ENCODE measurements around the gene COL5A1.

The COL5A1 gene

GRCh38 chr9:134730761-134731496 lies 89.3 kb downstream of the COL5A1 start:
- DNase-seq = no peak

GRCh38 chr9:134731497-134732391 lies 90.1 kb downstream of the COL5A1 start:
- DNase-seq = no peak

- DNase-seq = no peak
Measured at GRCh38 chr9:134732392-134733110, 90.9 kb downstream of the COL5A1 start.

GRCh38 chr9:134733480-134734232 lies 92.1 kb downstream of the COL5A1 start:
- no peak for DNase-seq

DNA sequence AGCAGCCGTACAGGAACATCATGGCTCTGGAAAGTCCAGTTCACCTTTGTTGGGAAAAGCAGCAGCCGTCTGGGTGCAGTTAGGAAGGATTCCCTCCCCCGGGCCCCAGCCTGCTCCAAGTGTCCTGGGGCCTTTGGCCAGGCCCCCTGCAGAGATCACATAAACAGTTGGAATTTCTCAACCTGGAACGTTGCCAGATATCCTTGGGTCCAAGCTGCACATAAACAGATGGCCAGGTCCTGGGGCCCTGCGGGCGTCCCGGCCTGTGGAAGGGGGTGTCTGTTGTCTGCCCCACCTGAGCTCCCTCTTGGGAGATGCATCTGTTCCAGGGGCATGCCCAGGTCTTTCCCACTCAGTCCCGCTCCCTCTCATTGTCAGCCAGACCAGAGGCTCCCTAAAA lies 92.7 kb downstream of the COL5A1 start:
- DNase-seq = peak; percentile 69

DNA sequence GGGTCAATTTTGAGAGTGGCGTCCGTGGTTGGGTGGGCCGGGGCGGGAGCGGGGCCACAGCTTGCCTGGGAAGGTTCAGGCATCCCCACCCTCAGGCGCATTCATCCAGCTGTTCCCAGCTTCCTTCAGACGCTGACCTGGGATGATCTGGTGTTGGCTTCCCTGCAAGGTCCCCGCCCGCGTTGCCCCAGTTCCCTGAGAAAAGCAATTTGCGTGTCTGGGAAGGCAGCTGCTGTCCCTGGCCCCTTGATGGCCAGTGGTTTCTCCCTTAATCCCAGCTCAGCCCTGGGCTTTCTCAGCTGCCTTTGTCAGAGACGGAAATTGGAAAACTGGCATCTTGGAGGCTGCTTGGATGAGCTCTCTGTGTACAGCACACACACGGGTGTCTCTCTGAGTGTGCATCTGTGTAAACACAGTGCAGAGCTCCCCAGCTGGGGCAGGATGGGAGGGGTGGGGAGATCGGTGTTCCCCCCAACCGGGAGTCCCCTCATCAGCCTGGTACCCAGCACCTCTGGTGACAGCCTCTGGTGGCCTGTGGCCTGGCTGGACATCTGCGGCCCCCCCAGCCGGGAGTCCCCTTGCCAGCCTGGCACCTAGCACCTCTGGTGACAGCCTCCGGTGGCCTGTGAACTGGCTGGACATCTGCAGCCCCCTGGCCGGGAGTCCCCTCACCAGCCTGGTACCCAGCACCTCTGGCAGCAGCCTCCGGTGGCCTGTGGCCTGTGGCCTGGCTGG lies 94.0 kb downstream of the COL5A1 start:
- no peak for DNase-seq

DNA sequence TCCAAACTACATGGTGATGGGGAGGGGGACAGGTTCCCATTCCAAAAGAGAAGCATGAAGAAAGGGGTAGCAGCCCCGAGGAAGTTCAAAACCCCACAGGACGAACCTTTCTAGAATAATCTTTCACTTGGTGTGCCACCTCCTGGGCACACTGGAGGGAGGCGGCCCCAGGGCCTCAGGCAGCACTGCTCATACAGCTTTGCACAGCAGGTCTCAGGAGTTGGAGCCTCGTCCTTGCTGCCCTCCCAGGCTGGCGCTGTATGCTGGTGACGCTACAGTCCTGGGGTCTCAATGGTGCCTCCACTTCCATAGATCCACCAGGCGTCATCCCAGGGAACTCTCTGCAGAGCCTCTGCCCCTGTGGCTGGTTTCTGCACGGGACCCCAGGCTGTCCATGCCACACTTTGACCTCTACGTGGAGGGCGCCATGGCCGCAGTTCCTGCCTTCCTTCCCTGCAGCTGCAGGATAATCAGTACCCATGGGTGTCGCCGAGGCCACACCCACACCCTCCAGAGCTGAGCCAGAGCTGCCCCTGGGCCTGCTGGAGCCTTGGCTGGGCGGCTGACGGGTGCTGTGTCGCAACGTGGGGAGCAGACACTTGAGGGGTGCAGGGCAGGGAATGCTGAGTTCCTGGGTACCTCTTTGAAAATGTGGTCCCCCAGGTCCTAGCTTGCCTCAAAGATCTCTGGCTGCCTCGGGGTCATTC lies 95.3 kb downstream of the COL5A1 start:
- DNase-seq = no peak

DNA sequence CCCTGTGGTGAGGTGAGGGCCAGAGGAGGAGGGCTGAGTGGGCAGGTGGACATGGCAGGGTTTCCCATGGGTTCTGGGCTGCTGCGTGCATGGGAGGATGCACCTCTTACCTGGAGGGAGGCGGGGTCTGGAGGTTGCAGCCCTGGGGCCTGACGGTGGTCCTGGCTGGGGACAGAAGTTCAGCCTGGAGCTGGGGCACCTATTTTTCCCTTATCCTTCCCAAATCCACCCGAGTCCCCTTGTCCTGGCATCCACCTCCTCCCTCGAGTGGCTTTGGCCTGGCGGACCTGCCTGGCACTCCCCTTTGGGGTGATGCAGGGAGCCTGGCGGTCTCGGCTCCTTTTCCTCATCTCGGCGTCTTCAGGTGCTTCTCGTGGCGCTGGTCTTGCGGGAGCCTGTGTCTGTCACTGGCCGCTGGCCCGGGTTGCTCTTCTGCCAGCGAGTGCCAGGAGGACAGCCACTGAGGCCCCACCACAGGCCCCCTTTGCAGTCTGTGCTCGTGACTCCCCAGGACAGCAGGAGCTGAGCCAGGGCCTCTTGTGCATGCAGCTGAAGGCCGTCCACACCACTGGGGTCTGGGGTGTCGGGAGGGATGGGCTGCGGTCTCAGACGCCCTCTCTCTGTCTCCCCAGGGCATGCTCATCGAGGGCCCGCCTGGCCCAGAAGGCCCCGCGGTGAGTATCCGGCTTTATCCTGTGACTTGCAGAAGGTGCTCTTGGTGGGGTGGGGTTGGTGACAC lies 96.4 kb downstream of the COL5A1 start:
- no peak for DNase-seq

GRCh38 chr9:134738869-134739659 lies 97.5 kb downstream of the COL5A1 start:
- DNase-seq = peak; percentile 55

GRCh38 chr9:134739660-134739968 lies 98.0 kb downstream of the COL5A1 start:
- DNase-seq = no peak

DNA sequence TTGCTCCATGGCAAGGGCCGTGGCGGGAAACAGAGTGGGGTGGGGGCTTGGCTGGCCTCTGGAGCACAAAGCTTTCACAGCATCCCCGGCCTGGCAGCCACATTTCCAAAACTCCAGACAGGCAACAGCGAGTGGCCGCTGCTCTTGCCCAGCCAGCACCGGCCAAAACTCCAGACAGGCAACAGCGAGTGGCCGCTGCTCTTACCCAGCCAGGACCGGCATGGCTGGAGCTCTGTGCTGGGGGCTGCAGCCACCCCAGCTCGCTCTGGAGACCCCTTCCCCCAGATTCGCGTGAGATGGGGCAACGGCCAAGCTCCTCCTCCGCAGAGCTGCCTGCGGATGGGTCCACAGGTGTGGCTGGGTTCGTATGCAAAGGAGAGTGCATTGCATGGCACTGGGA lies 98.5 kb downstream of the COL5A1 start:
- no peak for DNase-seq

DNA sequence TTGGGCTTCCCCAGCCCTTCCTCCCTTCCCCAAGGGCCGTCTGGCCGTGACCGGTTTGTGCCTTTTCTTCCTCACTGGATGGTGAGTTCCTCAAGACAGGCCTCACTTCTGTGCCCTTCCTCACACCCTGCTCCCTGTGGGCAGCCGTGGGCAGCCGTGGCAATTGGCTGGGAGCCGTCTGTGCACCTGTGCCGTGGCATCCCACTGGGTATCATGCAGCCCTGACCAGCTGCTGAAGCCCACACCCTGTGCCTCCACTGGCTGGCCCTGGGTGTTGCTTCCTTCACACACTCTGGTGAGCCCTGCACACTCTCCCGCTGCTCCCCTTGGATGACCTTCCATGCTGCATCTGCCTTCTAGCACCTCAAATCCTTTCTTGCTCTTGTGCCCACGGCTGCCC lies 100.2 kb downstream of the COL5A1 start:
- no peak for DNase-seq

DNA sequence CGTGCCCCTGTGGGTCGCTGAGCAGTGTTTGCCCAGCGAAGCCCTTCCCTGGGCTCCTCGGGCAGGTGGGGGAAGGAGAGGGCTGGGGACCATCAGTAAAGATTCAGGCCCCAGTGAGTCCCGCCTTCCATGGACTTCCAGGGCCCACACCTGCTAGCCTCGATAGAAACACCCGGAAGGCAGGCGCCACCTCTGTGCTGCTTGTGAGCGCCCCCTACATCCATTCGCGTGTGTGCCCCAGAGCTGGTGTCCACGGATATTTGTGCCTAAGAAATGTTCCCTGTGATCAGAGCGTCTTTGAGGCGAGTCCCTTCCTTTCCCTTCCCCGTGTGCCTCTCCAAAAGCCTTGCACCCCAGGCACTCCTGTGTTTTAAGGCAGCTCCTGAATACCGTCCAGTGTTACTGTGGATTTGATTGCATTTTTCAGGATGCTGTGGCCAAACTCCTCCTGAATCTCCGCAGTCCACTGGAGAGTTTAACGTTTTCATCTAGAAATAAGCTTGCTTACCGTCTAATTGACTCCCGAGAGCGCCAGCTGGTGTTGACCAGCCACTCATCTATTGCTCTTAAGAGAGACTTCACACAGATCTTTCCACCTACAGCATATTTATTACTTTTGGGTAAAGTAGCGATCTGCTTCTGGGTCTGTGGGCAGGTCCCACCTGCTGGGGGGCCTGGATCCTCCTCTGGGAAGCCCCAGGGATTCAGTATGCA lies 101.4 kb downstream of the COL5A1 start:
- no peak for DNase-seq

DNA sequence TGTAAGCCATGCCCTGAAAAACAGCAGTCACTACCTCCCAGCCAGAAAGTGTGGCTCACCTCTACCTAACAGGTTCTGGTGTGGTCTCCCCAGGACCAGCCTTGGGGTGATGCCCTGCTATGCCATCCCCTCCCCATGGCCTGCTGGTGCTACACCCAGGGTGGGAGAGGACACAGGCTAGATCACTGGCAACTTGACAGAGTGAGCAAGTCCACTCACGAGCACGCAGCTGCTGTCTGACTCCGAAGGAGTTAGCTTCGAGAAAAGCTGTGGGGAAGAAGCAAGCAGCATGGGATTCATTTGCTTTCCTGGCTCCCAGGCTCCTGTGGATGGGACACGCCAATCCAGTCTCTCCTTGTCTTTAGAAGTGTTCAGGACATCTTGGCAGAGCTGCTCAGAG lies 102.2 kb downstream of the COL5A1 start:
- DNase-seq = peak; percentile 41

DNA sequence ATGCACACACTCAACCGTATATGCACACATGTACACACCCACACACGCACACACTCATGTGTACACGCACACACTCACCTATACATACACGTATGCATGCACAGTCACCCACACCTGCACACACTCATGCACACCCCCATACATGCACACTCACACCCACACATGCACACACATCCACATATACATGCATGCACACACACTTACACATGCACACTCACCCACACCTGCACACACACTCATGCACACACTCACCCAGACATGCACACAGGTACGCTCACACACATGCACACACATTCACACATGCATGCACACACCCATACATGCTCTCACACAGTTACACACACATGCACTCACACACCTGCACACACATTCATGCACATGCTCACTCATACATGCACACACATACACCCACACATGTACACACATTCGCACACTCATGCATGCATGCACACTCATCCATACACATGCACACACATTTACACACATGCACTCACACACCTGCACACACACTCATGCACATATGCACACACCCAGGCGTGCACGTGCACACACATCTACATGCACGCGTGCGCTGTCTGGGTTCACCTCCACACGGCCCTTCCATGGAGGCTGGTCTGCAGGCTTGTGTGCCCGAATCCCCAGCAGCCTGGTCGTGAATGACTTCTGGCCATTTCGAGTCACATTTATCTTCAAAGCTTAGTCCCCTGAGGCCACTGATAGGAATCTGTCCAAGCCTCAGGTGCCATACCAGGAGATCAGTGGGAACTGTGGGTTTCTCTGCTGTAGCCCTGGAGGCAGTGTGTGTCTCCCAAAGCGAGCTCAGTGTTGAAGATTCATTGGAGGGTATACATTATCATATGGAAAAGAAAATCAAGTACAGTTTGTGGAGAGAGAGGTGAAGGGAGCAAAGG lies 103.0 kb downstream of the COL5A1 start:
- no peak for DNase-seq

- DNase-seq = no peak
Measured at GRCh38 chr9:134747951-134748489, 106.4 kb downstream of the COL5A1 start.

- DNase-seq = no peak
Measured at GRCh38 chr9:134748591-134748990, 107.0 kb downstream of the COL5A1 start.
